Uterus (tissue), 2 donors: ENCODE measurements around the gene JADE2.

ENCODE experiments used
- POLR2A ChIP-seq, 2 donors: fragments of 450-650 bp; IDR thresholded peaks; one replicate each; pipeline ENCODE4 v1.6.1; 2016; ENCODE audit warnings: antibody characterized with exemption in 2 of 2, mild to moderate bottlenecking in 1 of 2, moderate library complexity in 1 of 2
- TF ChIP-seq, protein P1 (sequence below), 4 experiments: fragments of 200-600 bp in 2 of 4; fragments of 450-650 bp in 2 of 4; sonication (generic) in 2 of 4; IDR thresholded peaks; one replicate each; pipeline ENCODE4 v1.5.1; 2016 to 2019; ENCODE audit warnings: antibody characterized with exemption in 4 of 4, mild to moderate bottlenecking in 2 of 4, moderate library complexity in 1 of 4

GRCh38 chr5:134580001-134580460 is 54.6 kb downstream of the JADE2 start:
- TF ChIP-seq, protein P1, sequence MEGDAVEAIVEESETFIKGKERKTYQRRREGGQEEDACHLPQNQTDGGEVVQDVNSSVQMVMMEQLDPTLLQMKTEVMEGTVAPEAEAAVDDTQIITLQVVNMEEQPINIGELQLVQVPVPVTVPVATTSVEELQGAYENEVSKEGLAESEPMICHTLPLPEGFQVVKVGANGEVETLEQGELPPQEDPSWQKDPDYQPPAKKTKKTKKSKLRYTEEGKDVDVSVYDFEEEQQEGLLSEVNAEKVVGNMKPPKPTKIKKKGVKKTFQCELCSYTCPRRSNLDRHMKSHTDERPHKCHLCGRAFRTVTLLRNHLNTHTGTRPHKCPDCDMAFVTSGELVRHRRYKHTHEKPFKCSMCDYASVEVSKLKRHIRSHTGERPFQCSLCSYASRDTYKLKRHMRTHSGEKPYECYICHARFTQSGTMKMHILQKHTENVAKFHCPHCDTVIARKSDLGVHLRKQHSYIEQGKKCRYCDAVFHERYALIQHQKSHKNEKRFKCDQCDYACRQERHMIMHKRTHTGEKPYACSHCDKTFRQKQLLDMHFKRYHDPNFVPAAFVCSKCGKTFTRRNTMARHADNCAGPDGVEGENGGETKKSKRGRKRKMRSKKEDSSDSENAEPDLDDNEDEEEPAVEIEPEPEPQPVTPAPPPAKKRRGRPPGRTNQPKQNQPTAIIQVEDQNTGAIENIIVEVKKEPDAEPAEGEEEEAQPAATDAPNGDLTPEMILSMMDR (IDR thresholded peaks at IDR 0.05): no peak
- TF ChIP-seq POLR2A (IDR thresholded peaks at IDR 0.05): no peak
